Neural crest cell (in vitro differentiated cells): ENCODE measurements around the gene FAM174C. TPM values are rescaled to one million over a fixed set of nuclear protein-coding genes. Genes with fewer than 3 reads are reported as not detected.
A peak's percentile ranks its signal among the peaks of the same experiment; 100 is the strongest.
"Not testable (repeated sequence)": the region's sequence is repeated elsewhere in the genome, so short reads cannot be mapped to it uniquely, and the experiment has no call there.

Experiments used
- DNase-seq: peaks from one replicate; pipeline ENCODE4 v3.0.0; 2021; ENCODE audit warnings: low read depth, mixed read lengths, low spot score
- H3K27ac Mint-ChIP-seq: one replicate; pipeline ENCODE4 v1.8.0; 2021; ENCODE audit warnings: mild to moderate bottlenecking, mixed read lengths; ENCODE audit not compliant: unreplicated experiment
- H3K27me3 Mint-ChIP-seq: 2 replicates; pipeline ENCODE4 v1.8.0; 2021; ENCODE audit warnings: low read depth, mild to moderate bottlenecking, mixed read lengths
- H3K36me3 Mint-ChIP-seq: 2 replicates; pipeline ENCODE4 v1.8.0; 2021; ENCODE audit warnings: low read depth, mild to moderate bottlenecking, mixed read lengths
- H3K4me1 Mint-ChIP-seq: 2 replicates; pipeline ENCODE4 v1.8.0; 2021; ENCODE audit warnings: mixed read lengths
- H3K4me3 Mint-ChIP-seq: one replicate; pipeline ENCODE4 v1.8.0; 2021; ENCODE audit warnings: mild to moderate bottlenecking, mixed read lengths
- H3K9me3 Mint-ChIP-seq: 2 replicates; pipeline ENCODE4 v1.8.0; 2021; ENCODE audit warnings: mixed read lengths
- CTCF ChIP-seq: fragments of 200-600 bp; sonication (generic); conservative IDR thresholded peaks from 2 replicates; pipeline ENCODE4 v1.5.0; 2021; ENCODE audit warnings: antibody characterized with exemption, mild to moderate bottlenecking
- total RNA-seq: library from RNA; stranded (reverse); gene quantifications from 2 replicates; pipeline ENCODE4 v1.2.1, GENCODE V29; 2021

Gene FAM174C
- total RNA-seq, 1 donor from 2014 or later: 36.6 TPM

DNA sequence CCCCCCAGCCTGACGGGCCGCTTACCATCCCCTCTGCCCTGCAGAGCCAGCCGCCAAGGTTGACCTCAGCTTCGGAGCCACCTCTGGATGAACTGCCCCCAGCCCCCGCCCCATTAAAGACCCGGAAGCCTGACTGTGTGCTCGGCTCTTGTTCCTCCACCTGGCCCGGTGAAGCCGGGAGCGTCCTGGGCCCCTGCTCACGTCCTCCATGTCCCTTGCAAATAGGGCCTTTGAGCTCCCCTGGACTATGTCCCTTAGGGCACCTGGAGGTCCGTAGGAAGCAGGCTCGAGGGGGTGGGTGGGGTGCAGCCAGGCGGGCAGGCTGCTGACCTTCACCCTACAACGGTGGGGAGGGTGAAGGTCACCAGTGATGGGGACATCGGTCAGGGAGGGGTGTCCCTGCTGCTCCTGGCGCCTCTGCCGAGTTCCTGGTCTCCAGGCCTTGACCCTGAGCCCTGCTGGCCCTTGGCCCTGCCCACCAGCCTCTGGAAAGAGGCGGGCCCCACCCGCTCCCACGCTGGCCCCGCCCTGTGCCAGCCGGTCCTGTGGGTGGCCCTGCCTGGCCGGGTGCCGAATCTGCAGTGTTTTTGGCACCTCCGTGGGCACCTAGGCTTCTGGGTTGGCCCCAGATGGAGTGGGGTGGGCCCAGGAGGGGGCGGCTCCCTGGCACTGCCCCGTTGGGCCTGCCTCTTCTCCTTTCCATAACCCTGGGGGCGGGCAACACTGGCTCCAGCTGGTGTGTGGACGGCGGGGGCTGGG, 30.5 kb upstream of the FAM174C start:
- no peak for DNase-seq
- Mint-ChIP-seq H3K27ac (no peak overlapping the region), H3K4me3 (peak overlapping the region; percentile 89), H3K9me3 (no peaks in the 10 kb centered on the region), H3K36me3 (peaks cover 2% of the 10 kb centered on the region), H3K4me1 (peaks cover 9% of the 10 kb centered on the region), H3K27me3 (peaks cover 4% of the 10 kb centered on the region)
- TF ChIP-seq CTCF: no peak

DNA sequence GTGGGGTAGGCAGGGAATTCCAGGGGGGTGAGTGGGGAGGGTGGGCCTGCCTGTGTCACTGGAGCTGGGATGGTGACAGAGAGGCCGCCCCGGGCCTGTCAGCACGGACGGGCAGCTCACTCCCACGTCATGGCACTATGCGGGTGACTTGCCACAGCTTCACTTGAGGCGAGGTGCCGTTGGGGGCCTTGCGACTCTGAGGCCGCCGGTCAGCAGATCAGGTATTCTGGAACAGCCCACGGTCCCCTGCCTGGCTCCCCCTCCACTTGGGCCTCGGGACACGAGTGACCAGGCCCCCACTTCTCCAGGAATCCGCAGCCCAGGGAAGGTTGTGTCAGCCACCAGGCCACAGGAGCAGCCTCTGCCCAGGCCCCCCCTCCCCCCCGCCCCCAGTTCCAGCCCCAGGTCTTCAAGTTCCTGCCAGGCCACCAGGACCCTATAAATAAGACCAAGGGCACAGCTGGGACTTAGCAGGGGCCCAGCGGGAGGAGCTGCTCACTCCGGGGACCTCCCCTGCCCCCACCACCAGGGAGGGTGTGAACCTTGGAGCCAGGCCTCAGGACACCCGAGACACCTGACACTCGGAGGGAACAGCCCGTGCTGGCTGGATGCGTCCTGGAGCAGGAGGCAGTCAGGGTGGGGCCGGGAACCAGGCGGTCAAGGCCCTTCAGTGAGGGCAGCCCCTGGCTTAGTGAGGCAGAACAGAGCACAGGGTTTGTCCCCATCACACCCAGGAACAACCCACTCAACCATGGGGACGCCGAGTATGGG, 29.7 kb upstream of the FAM174C start:
- peaks cover 4% of the 10 kb centered on the region for H3K27me3 Mint-ChIP-seq
- H3K9me3 Mint-ChIP-seq: no peaks in the 10 kb centered on the region
- TF ChIP-seq CTCF: no peak
- no peak for DNase-seq
- no peak overlapping the region for H3K27ac Mint-ChIP-seq
- peaks cover 9% of the 10 kb centered on the region for H3K4me1 Mint-ChIP-seq
- peaks cover 2% of the 10 kb centered on the region for H3K36me3 Mint-ChIP-seq
- peak overlapping the region; percentile 54 for H3K4me3 Mint-ChIP-seq

- not testable (repeated sequence) for H3K27ac Mint-ChIP-seq, H3K27me3 Mint-ChIP-seq, H3K9me3 Mint-ChIP-seq, H3K36me3 Mint-ChIP-seq, H3K4me1 Mint-ChIP-seq, DNase-seq
- H3K4me3 Mint-ChIP-seq: peak overlapping the region; percentile 74
Observed at GRCh38 chr19:1246265-1247087, 28.9 kb upstream of the FAM174C start.

- DNase-seq: no peak
- no peak overlapping the region for H3K4me3 Mint-ChIP-seq
- H3K27ac Mint-ChIP-seq: no peak overlapping the region
- no peaks in the 10 kb centered on the region for H3K9me3 Mint-ChIP-seq
- peaks cover 7% of the 10 kb centered on the region for H3K36me3 Mint-ChIP-seq
- H3K27me3 Mint-ChIP-seq: peaks cover 8% of the 10 kb centered on the region
- no peak for TF ChIP-seq CTCF
- H3K4me1 Mint-ChIP-seq: peaks cover 4% of the 10 kb centered on the region
Observed at GRCh38 chr19:1247748-1248138, 27.6 kb upstream of the FAM174C start.

- peak within 1 kb of the TSS; percentile 94 for H3K27ac Mint-ChIP-seq
Observed at GRCh38 chr19:1248139-1248785, 27.1 kb upstream of the FAM174C start, which contains the start of gene MIDN. Gene MIDN (plus strand): TSS chr19:1248583. CDS start chr19:1250297, 1,714 bp downstream.

More at GRCh38 chr19:1248139-1248785, 27.1 kb upstream of the FAM174C start, which contains the start of gene MIDN:
- DNase-seq: peak; percentile 59
- peaks cover 8% of the 10 kb centered on the region for H3K27me3 Mint-ChIP-seq
- H3K4me1 Mint-ChIP-seq: peaks cover 4% of the 10 kb centered on the region
- peaks cover 7% of the 10 kb centered on the region for H3K36me3 Mint-ChIP-seq
- no peak for TF ChIP-seq CTCF
- peak within 1 kb of the TSS; percentile 83 for H3K4me3 Mint-ChIP-seq
- no peaks in the 10 kb centered on the region for H3K9me3 Mint-ChIP-seq
